Erythroblast (primary cell): ENCODE data around the gene MYRIP.

ENCODE experiments used
- GATA1 ChIP-seq: IDR thresholded peaks from 2 replicates; pipeline ENCODE4 v1.6.1; 2011; ENCODE audit warnings: low read depth, mild to moderate bottlenecking, control low read depth, low read length, moderate library complexity
- POLR2A ChIP-seq: IDR thresholded peaks from 2 replicates; pipeline ENCODE4 v1.6.1; 2011; ENCODE audit warnings: mild to moderate bottlenecking, low read length

GRCh38 chr3:39977058-39977794, 167.8 kb downstream of the MYRIP start:
- no peak for TF ChIP-seq POLR2A
- TF ChIP-seq GATA1, result no peak
